ENCODE results near the gene OS9.

OS9 gene

DNA sequence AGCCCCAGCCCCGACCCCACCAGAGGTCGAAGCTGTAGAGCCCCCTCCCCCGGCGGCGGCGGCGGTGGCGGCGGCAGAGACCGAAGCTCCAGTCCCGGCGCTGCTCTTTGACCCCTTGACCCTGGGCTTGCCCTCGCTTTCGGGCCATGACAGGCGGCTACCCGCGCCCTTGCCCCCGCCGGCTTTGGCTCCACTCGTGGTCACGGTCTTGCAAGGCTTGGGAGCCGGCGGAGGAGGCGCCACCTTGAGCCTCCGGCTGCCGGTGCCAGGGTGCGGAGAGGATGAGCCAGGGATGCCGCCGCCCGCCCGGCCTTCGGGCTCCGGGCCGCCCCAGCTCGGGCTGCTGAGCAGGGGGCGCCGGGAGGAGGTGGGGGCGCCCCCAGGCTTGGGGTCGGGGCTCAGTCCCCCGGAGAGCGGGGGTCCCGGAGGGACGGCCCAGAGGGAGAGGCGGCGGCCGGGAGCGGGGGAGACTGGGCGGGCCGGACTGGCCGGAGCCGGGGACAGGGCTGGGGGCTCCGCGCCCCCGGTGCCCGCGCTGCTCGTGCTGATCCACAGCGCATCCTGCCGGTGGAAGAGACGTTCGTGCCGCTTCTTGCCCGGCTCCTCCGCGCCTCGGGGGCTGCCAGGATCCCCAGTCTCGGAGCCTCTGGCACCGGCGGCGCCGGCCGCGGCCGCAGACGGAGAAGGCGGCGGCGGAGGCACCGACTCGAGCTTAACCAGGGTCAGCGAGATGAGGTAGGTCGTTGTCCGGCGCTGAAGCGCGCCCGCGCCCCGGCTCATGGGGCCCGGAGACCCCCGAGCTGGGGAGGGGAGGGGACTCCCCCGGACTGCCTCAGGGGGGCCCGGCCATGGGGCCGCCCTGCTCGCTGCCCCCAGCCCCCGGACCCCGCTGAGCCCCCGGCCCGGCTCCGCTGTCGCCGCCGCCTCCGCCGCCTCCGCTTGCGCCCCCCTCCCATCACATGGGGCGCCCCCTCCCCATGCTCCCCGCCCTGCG is 43.8 kb downstream of the OS9 start:
- no peak for DNase-seq

GRCh38 chr12:57738661-57739237 is 44.8 kb downstream of the OS9 start, which contains the start of gene AGAP2:
Gene AGAP2, minus strand, starts transcription at chr12:57738742. Its CDS starts 496 bp downstream, at chr12:57738246.
- no peak for DNase-seq

GRCh38 chr12:57739387-57739786 is 45.5 kb downstream of the OS9 start:
- no peak for DNase-seq

- no peak for DNase-seq
Measured at GRCh38 chr12:57739914-57740538, 46.1 kb downstream of the OS9 start.

DNA sequence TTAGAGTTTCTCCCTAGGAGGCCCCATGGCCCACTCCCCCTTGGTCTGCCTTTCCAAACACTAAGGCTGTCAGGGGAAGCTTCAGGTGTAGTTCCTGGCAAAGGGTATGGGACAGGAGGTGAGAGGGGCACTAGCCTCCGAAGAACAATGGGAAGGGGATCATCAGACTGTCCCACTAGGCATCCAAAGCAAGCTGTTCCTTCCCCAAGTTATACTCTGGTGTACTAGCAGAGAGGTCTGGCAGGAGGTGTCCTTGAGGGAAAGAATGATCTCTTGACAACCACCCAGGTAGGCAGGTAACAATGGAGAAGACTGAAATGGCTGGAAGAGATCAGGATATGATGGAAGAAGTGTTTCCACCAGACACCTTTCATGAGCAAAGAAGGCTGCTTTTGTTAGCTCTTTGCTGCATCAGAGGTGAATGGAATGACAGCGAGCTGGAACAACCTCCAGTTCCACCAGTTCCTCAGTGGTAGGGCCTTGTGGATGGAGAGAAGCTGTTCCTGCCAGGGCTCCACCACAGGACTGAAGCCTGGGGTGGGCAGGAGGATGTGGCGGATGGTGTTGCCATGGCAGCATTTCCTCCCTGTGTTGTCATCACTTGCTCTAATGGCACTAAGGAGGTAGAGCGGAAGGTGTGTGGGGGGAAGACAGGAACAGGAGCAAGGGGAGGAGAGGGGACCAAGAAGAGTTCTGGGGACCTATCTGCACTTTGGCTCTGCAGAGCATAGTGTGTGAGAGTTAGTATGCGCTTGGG is 46.9 kb downstream of the OS9 start:
- DNase-seq = peak; percentile 76

- no peak for DNase-seq
Measured at GRCh38 chr12:57741413-57741789, 47.5 kb downstream of the OS9 start.

DNA sequence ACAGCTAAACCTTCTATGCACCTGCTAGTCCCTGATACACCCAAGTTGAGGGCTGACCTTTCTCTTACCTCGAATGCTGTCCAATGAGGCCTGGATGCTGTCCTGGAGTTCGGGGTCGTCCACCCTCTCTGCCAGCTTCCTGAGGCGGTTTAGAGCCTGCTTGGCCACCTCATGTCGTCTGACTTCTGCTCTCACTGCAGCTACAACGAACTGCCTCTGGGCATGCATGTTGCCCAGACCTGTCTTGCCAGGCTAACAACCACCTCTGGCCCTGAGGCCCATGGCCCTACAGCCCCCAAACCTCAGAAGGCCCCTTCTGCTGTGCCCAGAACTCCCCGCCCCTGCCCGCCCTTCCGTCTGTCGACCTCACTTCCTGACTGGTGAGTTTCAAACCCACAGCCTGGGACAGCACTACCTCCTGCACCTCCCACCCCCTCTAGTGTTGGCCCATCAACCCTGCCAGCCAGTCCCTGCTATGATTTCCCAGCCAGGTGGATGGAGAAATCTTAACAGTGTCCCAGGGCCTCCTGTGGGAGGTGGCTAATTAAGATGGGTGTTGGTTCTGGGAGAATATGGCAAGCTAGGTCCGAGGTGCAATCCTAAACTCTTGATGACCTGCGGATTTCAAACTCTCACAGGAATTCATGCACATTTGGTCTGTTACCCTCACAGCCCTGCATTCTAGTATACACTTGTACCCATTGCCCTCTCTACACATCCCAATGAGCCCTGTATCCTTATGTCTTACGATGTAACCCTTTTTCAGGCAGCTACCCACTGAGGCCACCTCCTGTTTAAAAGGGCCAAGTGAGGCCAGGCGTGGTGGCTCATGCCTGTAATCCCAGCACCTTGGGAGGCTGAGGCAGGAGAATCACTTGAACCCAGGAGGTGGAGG is 48.2 kb downstream of the OS9 start:
- DNase-seq = peak; percentile 48

DNA sequence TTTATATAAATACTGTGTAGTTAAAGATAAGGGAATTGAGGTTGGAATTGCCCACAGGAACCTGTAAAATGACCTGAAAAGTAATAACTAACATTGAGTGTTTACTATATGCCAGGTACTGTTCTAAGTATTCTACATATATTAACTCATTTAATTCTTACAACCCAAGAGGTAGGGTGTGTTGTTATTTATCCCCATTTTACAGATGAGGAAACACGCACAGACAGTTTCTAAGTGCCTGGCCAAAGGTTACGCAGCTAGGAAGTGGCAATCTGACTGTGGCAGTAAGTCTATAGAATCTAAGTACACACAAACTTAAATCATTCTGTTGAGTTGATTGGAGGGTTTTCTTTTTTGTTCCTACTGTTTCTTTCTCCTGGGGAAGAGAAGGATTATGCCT is 49.8 kb downstream of the OS9 start:
- DNase-seq = no peak

GRCh38 chr12:57744194-57744776 is 50.4 kb downstream of the OS9 start:
- peak; percentile 63 for DNase-seq

GRCh38 chr12:57744777-57745484 is 51.0 kb downstream of the OS9 start, which contains the start of gene TSPAN31:
Gene TSPAN31, plus strand, starts transcription at chr12:57745039. Its CDS starts 116 bp downstream, at chr12:57745155.
- DNase-seq = peak; percentile 96

GRCh38 chr12:57745485-57745881 is 51.6 kb downstream of the OS9 start:
- no peak for DNase-seq

- DNase-seq = no peak
Measured at GRCh38 chr12:57746025-57746424, 52.1 kb downstream of the OS9 start.

- DNase-seq = no peak
Measured at GRCh38 chr12:57749061-57749460, 55.1 kb downstream of the OS9 start.

- no peak for DNase-seq
Measured at GRCh38 chr12:57750561-57751431, 56.9 kb downstream of the OS9 start.

DNA sequence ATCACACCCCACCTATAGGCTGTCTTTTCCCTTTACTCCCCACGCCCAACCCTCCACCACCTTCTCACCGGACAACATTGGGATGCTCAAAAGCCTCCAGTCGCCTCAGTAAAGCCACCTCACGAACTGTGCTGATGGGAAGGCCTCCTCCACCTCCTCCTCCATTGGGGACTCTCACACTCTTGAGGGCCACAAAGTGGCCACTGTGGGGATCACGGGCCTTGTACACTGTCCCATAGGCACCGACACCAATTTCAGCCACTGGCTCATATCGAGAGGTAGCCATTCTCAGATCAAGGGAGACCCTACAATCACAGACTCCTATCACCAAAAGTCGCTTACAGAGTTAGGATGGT is 57.5 kb downstream of the OS9 start:
- no peak for DNase-seq

- peak; percentile 99 for DNase-seq
Measured at GRCh38 chr12:57751788-57752667, 58.1 kb downstream of the OS9 start, which contains the start of gene CDK4. Gene CDK4, minus strand, starts transcription at chr12:57752310. Its CDS starts 593 bp downstream, at chr12:57751717.

- no peak for DNase-seq
Measured at GRCh38 chr12:57752668-57753000, 58.7 kb downstream of the OS9 start.

- DNase-seq = no peak
Measured at GRCh38 chr12:57753756-57754337, 59.9 kb downstream of the OS9 start.

Data from GF-D8 (cell line).